NCI-H2107 (cell line): Measurements from ENCODE around the gene ARPC4.
A peak's percentile ranks its signal among the peaks of the same experiment; 100 is the strongest.

ENCODE experiments used
- DNase-seq: peaks from one replicate; lab custom pipeline; 2025; lab: John Stamatoyannopoulos, UW

The ARPC4 gene

GRCh38 chr3:9792405-9793160 is at the start of gene ARPC4, which contains the start of gene TADA3:
Gene ARPC4, plus strand, starts transcription at chr3:9793082. Its CDS starts 40 bp downstream, at chr3:9793122.
Gene TADA3, minus strand, starts transcription at chr3:9792473. Its CDS starts 1,007 bp downstream, at chr3:9791466.
- DNase-seq: peak; percentile 80

- DNase-seq: no peak
These were observed 49.3 kb upstream of the ARPC4 start for GRCh38 chr3:9743548-9743947.

GRCh38 chr3:9744162-9744561 is 48.7 kb upstream of the ARPC4 start:
- DNase-seq: no peak

- no peak for DNase-seq
These were observed 47.4 kb upstream of the ARPC4 start for GRCh38 chr3:9745521-9745920.

GRCh38 chr3:9746330-9746729 is 46.6 kb upstream of the ARPC4 start:
- no peak for DNase-seq

- no peak for DNase-seq
These were observed 45.6 kb upstream of the ARPC4 start for GRCh38 chr3:9747267-9747666.

- no peak for DNase-seq
These were observed 44.9 kb upstream of the ARPC4 start for GRCh38 chr3:9748031-9748430.

GRCh38 chr3:9749296-9749644 is 43.6 kb upstream of the ARPC4 start:
- no peak for DNase-seq

GRCh38 chr3:9749645-9750555 is 43.0 kb upstream of the ARPC4 start, which contains the start of gene OGG1:
Gene OGG1, plus strand, starts transcription at chr3:9749952. Its CDS starts 335 bp downstream, at chr3:9750287.
- DNase-seq: peak; percentile 83

- no peak for DNase-seq
These were observed 42.1 kb upstream of the ARPC4 start for GRCh38 chr3:9750556-9751411.

- DNase-seq: no peak
These were observed 38.2 kb upstream of the ARPC4 start for GRCh38 chr3:9754678-9755077.

GRCh38 chr3:9757427-9757826 is 35.5 kb upstream of the ARPC4 start:
- no peak for DNase-seq

- DNase-seq: no peak
These were observed 31.9 kb upstream of the ARPC4 start for GRCh38 chr3:9760779-9761505.

- DNase-seq: no peak
These were observed 31.0 kb upstream of the ARPC4 start for GRCh38 chr3:9761919-9762318.

- no peak for DNase-seq
These were observed 30.0 kb upstream of the ARPC4 start for GRCh38 chr3:9762871-9763270.

GRCh38 chr3:9765865-9766264 is 27.0 kb upstream of the ARPC4 start:
- DNase-seq: no peak

GRCh38 chr3:9767418-9767817 is 25.5 kb upstream of the ARPC4 start:
- no peak for DNase-seq

- no peak for DNase-seq
These were observed 24.6 kb upstream of the ARPC4 start for GRCh38 chr3:9768141-9768775.

GRCh38 chr3:9769012-9769411 is 23.9 kb upstream of the ARPC4 start:
- DNase-seq: no peak

- peak; percentile 23 for DNase-seq
These were observed 23.2 kb upstream of the ARPC4 start, which contains the start of gene CAMK1 for GRCh38 chr3:9769426-9770275. Gene CAMK1, minus strand, starts transcription at chr3:9769947. Its CDS starts 2,198 bp downstream, at chr3:9767749.
